IMR-90 (cell line): ENCODE measurements around the gene SPACDR. TPM values are rescaled to one million over a fixed set of nuclear protein-coding genes. Genes with fewer than 3 reads are reported as not detected.

Experiments used
- ATAC-seq: fragments of 200-7000 bp; cut with Tn5 transposase; 2 replicates; pipeline ENCODE4 v1.9.1; 2020; ENCODE audit warnings: low read depth, mild to moderate bottlenecking, moderate library complexity
- BruUV-seq: library from RNA; stranded (reverse); fragments of 400-500 nt; replicated peaks from 2 replicates; lab custom pipeline; 2021; lab: Mats Ljungman, UMichigan
- CTCF ChIA-PET: fragments of 300-600 bp; formaldehyde crosslinking; extraction: SDS; loops from one replicate; lab custom pipeline; 2021; ENCODE audit warnings: antibody characterized with exemption; lab: Yijun Ruan, JAX
- POLR2A ChIA-PET: fragments of 300-600 bp; sonication (Branson Sonifier 250); formaldehyde crosslinking; loops from one replicate; lab custom pipeline; 2022; ENCODE audit warnings: antibody characterized with exemption; ENCODE audit not compliant: unreplicated experiment; lab: Charles Lee
- DNase-seq: peaks from one replicate; pipeline ENCODE4 v3.0.0; 2013
- H2AFZ ChIP-seq: replicated peaks from 2 replicates; pipeline ENCODE3; 2013; ENCODE audit warnings: low read length, mild to moderate bottlenecking; ENCODE audit not compliant: poor library complexity
- H2AK5ac ChIP-seq: 2 replicates; pipeline ENCODE4 v1.6.1; 2013; ENCODE audit warnings: low read depth, low read length, inconsistent platforms
- H2AK9ac ChIP-seq: replicated peaks from 2 replicates; pipeline ENCODE3; 2013; ENCODE audit warnings: mild to moderate bottlenecking, low read depth, low read length, moderate library complexity; ENCODE audit not compliant: poor library complexity
- H2BK120ac ChIP-seq: 2 replicates; pipeline ENCODE4 v1.6.1; 2013; ENCODE audit warnings: low read depth, low read length, inconsistent platforms
- H2BK15ac ChIP-seq: 3 replicates; pipeline ENCODE4 v1.6.1; 2013; ENCODE audit warnings: low read depth, low read length, inconsistent platforms
- H2BK20ac ChIP-seq: 2 replicates; pipeline ENCODE4 v1.6.1; 2013; ENCODE audit warnings: low read depth, mild to moderate bottlenecking, inconsistent platforms, low read length, moderate library complexity
- H2BK5ac ChIP-seq: 2 replicates; pipeline ENCODE4 v1.6.1; 2013; ENCODE audit warnings: mild to moderate bottlenecking, low read depth, low read length, inconsistent platforms; ENCODE audit not compliant: poor library complexity, severe bottlenecking
- H3K14ac ChIP-seq: replicated peaks from 2 replicates; pipeline ENCODE4 v1.6.1; 2013; ENCODE audit warnings: low read depth, low read length, inconsistent platforms
- H3K18ac ChIP-seq: 2 replicates; pipeline ENCODE4 v1.6.1; 2013; ENCODE audit warnings: low read depth, low read length, control low read depth
- H3K23ac ChIP-seq: 2 replicates; pipeline ENCODE4 v1.6.1; 2013; ENCODE audit warnings: low read depth, low read length, inconsistent platforms
- H3K27ac ChIP-seq: 2 replicates; pipeline ENCODE4 v1.5.1; 2013; ENCODE audit warnings: mild to moderate bottlenecking, control low read depth, low read length; ENCODE audit not compliant: insufficient read depth
- H3K27me3 ChIP-seq: 2 replicates; pipeline ENCODE4 v1.6.1; 2013; ENCODE audit warnings: low read length; ENCODE audit not compliant: control insufficient read depth, insufficient read depth
- H3K36me3 ChIP-seq: 2 replicates; pipeline ENCODE4 v1.6.1; 2013; ENCODE audit warnings: low read length, mixed read lengths; ENCODE audit not compliant: control insufficient read depth, insufficient read depth
- H3K4ac ChIP-seq: 2 replicates; pipeline ENCODE4 v1.6.1; 2013; ENCODE audit warnings: low read depth, low read length, inconsistent platforms
- H3K4me1 ChIP-seq: 2 replicates; pipeline ENCODE4 v1.6.1; 2013; ENCODE audit warnings: low read length, mixed read lengths; ENCODE audit not compliant: control insufficient read depth, insufficient read depth
- H3K4me2 ChIP-seq: 2 replicates; pipeline ENCODE4 v1.6.1; 2013; ENCODE audit warnings: low read depth, mild to moderate bottlenecking, control low read depth, low read length, moderate library complexity
- H3K4me3 ChIP-seq: 2 replicates; pipeline ENCODE4 v1.5.1; 2013; ENCODE audit warnings: low read depth, mild to moderate bottlenecking, control low read depth, low read length, moderate library complexity; ENCODE audit not compliant: insufficient read depth
- H3K56ac ChIP-seq: 2 replicates; pipeline ENCODE4 v1.6.1; 2013; ENCODE audit warnings: low read length, inconsistent platforms; ENCODE audit not compliant: insufficient read depth; ENCODE audit errors: extremely low read depth
- H3K79me1 ChIP-seq, 2 experiments: 2 replicates each; pipeline ENCODE4 v1.6.1; 2013; ENCODE audit warnings: low read length in 2 of 2, inconsistent platforms in 1 of 2, low read depth in 1 of 2
- H3K9ac ChIP-seq: 2 replicates; pipeline ENCODE4 v1.6.1; 2013; ENCODE audit warnings: low read depth, low read length, control low read depth
- H3K9me1 ChIP-seq: 2 replicates; pipeline ENCODE4 v1.6.1; 2013; ENCODE audit warnings: low read length, inconsistent platforms; ENCODE audit not compliant: insufficient read depth
- H3K9me3 ChIP-seq: 2 replicates; pipeline ENCODE4 v1.6.1; 2013; ENCODE audit warnings: low read length; ENCODE audit not compliant: control insufficient read depth, insufficient read depth
- H4K20me1 ChIP-seq: 2 replicates; pipeline ENCODE4 v1.6.1; 2013; ENCODE audit warnings: low read length, inconsistent platforms; ENCODE audit not compliant: insufficient read depth
- H4K5ac ChIP-seq: 2 replicates; pipeline ENCODE4 v1.6.1; 2013; ENCODE audit warnings: mild to moderate bottlenecking, low read depth, low read length, control low read depth
- H4K8ac ChIP-seq, 2 experiments: 2 replicates each; pipeline ENCODE4 v1.6.1; 2013; ENCODE audit warnings: low read depth in 2 of 2, low read length in 2 of 2, control low read depth in 1 of 2, inconsistent platforms in 1 of 2
- H4K91ac ChIP-seq: 2 replicates; pipeline ENCODE4 v1.6.1; 2013; ENCODE audit warnings: low read depth, low read length, inconsistent platforms; ENCODE audit not compliant: insufficient read depth
- CHD1 ChIP-seq: IDR thresholded peaks from 2 replicates; pipeline ENCODE4 v1.6.1; 2012; ENCODE audit warnings: low read depth, low read length, improper control_type of control experiment
- MAZ ChIP-seq: IDR thresholded peaks from 2 replicates; pipeline ENCODE4 v1.6.1; 2012; ENCODE audit warnings: low read depth, mild to moderate bottlenecking, low read length, improper control_type of control experiment, moderate library complexity, borderline replicate concordance
- MXI1 ChIP-seq: IDR thresholded peaks from 2 replicates; pipeline ENCODE4 v1.6.1; 2012; ENCODE audit warnings: low read depth, mild to moderate bottlenecking, low read length, moderate library complexity, borderline replicate concordance
- whole genome bisulfite sequencing, 2 experiments: methylation state at CpG; one replicate each; pipeline versions ENCODE4 v1.1.5 to v1.1.7; 2013; ENCODE audit warnings: missing lambda C conversion rate in 2 of 2; ENCODE audit not compliant: insufficient read length in 1 of 2; ENCODE audit errors: extremely low coverage in 2 of 2; 5-methylcytosine and 5-hydroxymethylcytosine counted together
- dilution Hi-C: fragments of 300-500 bp; cut with HindIII; formaldehyde crosslinking; loops from one replicate; pipeline ENCODE4 v1.14.3; 2018; ENCODE audit warnings: low sequenced_read_pairs; ENCODE audit not compliant: unreplicated experiment
- in situ Hi-C: fragments of 300-500 bp; cut with MboI; formaldehyde crosslinking; loops from 3 replicates; pipeline ENCODE4 v1.14.3; 2019; ENCODE audit warnings: low sequenced_read_pairs, inconsistent platforms, mixed read lengths
- intact Hi-C: fragments of 100-400 bp; cut with micrococcal nuclease; formaldehyde crosslinking; loops from 2 replicates; pipeline ENCODE4 v1.10.0; 2022
- polyA plus RNA-seq, 3 experiments: library from polyadenylated mRNA; depleted of rRNA; stranded (reverse); fragments of >200 nt; gene quantifications; 2 replicates each; pipeline ENCODE4 v1.2.3, GENCODE V29; 2012; ENCODE audit warnings: low replicate concordance in 1 of 3
- total RNA-seq: library from RNA; depleted of rRNA; stranded (reverse); fragments of >200 nt; gene quantifications from 2 replicates; pipeline ENCODE4 v1.2.3, GENCODE V29; 2012

Gene SPACDR
- total and polyA plus RNA-seq, 2 of the 4 experiments (the other 2 are of a cell fraction), result 0.54 to 2.1 TPM

DNA sequence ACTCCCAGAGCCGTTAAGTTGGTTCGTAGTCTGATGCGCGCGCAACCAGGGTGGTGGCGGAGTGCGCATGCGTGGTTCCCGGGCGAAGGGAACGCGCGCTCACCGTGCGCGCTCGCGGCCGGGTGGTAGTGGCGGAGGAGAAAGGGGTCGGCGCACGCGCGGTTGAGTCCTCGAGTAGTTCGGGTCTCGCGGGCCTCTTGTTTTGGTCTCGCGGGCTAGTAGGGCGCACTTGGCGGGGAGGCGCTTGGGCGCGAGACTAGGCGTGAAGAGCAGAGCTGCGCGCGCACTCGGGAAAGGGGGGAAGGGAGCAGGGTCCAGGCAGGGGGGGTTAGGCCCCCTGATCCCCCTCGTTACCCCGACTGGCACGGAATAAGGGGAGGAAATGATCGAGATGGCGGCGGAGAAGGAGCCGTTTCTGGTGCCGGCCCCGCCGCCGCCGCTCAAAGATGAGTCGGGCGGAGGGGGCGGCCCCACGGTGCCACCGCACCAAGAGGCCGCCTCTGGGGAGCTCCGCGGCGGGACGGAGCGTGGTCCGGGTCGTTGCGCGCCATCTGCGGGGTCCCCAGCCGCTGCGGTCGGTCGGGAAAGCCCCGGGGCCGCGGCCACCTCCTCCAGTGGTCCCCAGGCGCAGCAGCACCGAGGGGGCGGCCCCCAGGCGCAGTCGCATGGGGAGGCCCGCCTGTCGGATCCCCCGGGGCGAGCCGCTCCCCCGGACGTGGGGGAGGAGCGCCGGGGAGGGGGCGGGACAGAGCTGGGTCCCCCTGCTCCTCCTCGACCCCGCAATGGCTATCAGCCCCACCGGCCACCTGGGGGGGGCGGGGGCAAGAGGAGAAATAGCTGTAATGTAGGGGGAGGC is 34.2 kb downstream of the SPACDR start, which contains the start of gene MEPCE:
TSS of gene MEPCE (plus strand) at position 195 of the 856 bp plus-strand sequence. CDS start at position 383, 188 bp downstream.
- Histone ChIP-seq H3K18ac (peak within 1 kb of the TSS; percentile 89), H4K5ac (peak within 1 kb of the TSS; percentile 87), H3K27ac (peak within 1 kb of the TSS; percentile 97), H3K4me1 (peaks cover 7% of the 10 kb centered on the region; the same call in 1 of the 2 replicates), H2AFZ (peak within 1 kb of the TSS; percentile 90), H4K91ac (peak within 1 kb of the TSS; percentile 99), H4K20me1 (peaks cover 13% of the 10 kb centered on the region), H3K14ac (peak within 1 kb of the TSS; percentile 100), H2AK5ac (peak within 1 kb of the TSS; percentile 99), H3K79me1 (peaks cover 10 to 46% of the 10 kb centered on the region in 2 experiments), H3K27me3 (no peaks in the 10 kb centered on the region), H2AK9ac (peak within 1 kb of the TSS; percentile 99), H2BK15ac (peak within 1 kb of the TSS; percentile 79; the same call in 1 of the 3 replicates), H3K9ac (peak within 1 kb of the TSS; percentile 95), H2BK5ac (peak within 1 kb of the TSS; percentile 96), H3K4me3 (peak within 1 kb of the TSS; percentile 64), H3K23ac (peak within 1 kb of the TSS; percentile 98), H3K36me3 (peaks cover 26% of the 10 kb centered on the region), H3K9me3 (no peaks in the 10 kb centered on the region), H3K4me2 (peak within 1 kb of the TSS; percentile 85), H4K8ac (peak within 1 kb of the TSS; percentile 73 to 99), H3K4ac (peak within 1 kb of the TSS; percentile 97), H2BK20ac (no peak within 1 kb of the TSS), H3K56ac (peak within 1 kb of the TSS; percentile 98), H3K9me1 (peaks cover 13% of the 10 kb centered on the region), H2BK120ac (peak within 1 kb of the TSS; percentile 95)
- CTCF ChIA-PET, result interaction anchor here (0.7 to 1.4 kb wide), 2 partner anchors 10 to 28 kb away, joined by 3 to 4 read pairs; no protein-coding TSS in a partner anchor
- DNase-seq (peak; percentile 96), ATAC-seq (peak; percentile 60)
- TSS peak; percentile 37 for BruUV-seq
- peak; percentile 85; the same call in 1 of the 2 replicates for TF ChIP-seq CHD1
- TF ChIP-seq MXI1, result no peak
- peak; percentile 29; the same call in 1 of the 2 replicates for TF ChIP-seq MAZ
- intact Hi-C loops, result no loop called here
- WGBS, 2 experiments, result 0% methylated on average over 31 of the region's 95 CpGs; no CpG with 5 or more reads in 1 of the 2 experiments
- dilution Hi-C loops, result no loop called here
- in situ Hi-C loops, result loop anchor here (25.0 kb wide), 1 partner anchor 682 kb away; no protein-coding TSS in a partner anchor
- POLR2A ChIA-PET, result interaction anchor here (0.6 kb wide), 2 partner anchors 91 to 205 kb away, joined by 6 to 13 read pairs; no protein-coding TSS in a partner anchor
